Measurements from ENCODE around the gene AGRN. TPM values are rescaled to one million over a fixed set of nuclear protein-coding genes. Genes with fewer than 3 reads are reported as not detected.
A peak's percentile ranks its signal among the peaks of the same experiment; 100 is the strongest.

AGRN gene
- total RNA-seq, 1 donor from 2014 or later: 13.0 TPM

GRCh38 chr1:978069-978834, 41.7 kb upstream of the AGRN start:
- no peak for TF ChIP-seq CTCF (IDR thresholded peaks at IDR 0.05; ENCODE audit: borderline replicate concordance)
- Histone ChIP-seq H3K9me3 (replicated peaks) (no peaks in the 10 kb centered on the region), H3K4me1 (peaks cover 43% of the 10 kb centered on the region), H3K27ac (replicated peaks) (peak overlapping the region; percentile 97), H3K36me3 (peaks cover 17% of the 10 kb centered on the region), H3K4me3 (peak overlapping the region; percentile 74), H3K27me3 (ENCODE audit: low read depth) (peaks cover 52% of the 10 kb centered on the region)
- intact Hi-C loops (cut with micrococcal nuclease): no loop called here
- DNase-seq: no peak

- no peak for TF ChIP-seq CTCF (IDR thresholded peaks at IDR 0.05; ENCODE audit: borderline replicate concordance)
- intact Hi-C loops (cut with micrococcal nuclease): no loop called here
- Histone ChIP-seq H3K36me3 (peaks cover 17% of the 10 kb centered on the region), H3K27me3 (ENCODE audit: low read depth) (peaks cover 49% of the 10 kb centered on the region), H3K9me3 (replicated peaks) (no peaks in the 10 kb centered on the region), H3K4me3 (peak overlapping the region; percentile 74), H3K27ac (replicated peaks) (peak overlapping the region; percentile 97), H3K4me1 (peaks cover 52% of the 10 kb centered on the region)
- no peak for DNase-seq
Measured at GRCh38 chr1:978835-979743, 40.8 kb upstream of the AGRN start.

- peaks cover 56% of the 10 kb centered on the region for H3K4me1 ChIP-seq
- no peak for DNase-seq
- no peak for TF ChIP-seq CTCF (IDR thresholded peaks at IDR 0.05; ENCODE audit: borderline replicate concordance)
- peaks cover 43% of the 10 kb centered on the region for H3K27me3 ChIP-seq (ENCODE audit: low read depth)
- intact Hi-C loops (cut with micrococcal nuclease): loop anchor here (10.0 kb wide), 1 partner anchor 85 kb away; no protein-coding TSS in a partner anchor
- no peaks in the 10 kb centered on the region for H3K9me3 ChIP-seq (replicated peaks)
- H3K36me3 ChIP-seq: peaks cover 17% of the 10 kb centered on the region
- peak overlapping the region; percentile 74 for H3K4me3 ChIP-seq
- peak overlapping the region; percentile 97 for H3K27ac ChIP-seq (replicated peaks)
Measured at GRCh38 chr1:979744-980072, 40.2 kb upstream of the AGRN start.

- no peak for DNase-seq
- peaks cover 39% of the 10 kb centered on the region for H3K27me3 ChIP-seq (ENCODE audit: low read depth)
- intact Hi-C loops (cut with micrococcal nuclease): loop anchor here (10.0 kb wide), 1 partner anchor 85 kb away; no protein-coding TSS in a partner anchor
- peaks cover 17% of the 10 kb centered on the region for H3K36me3 ChIP-seq
- H3K27ac ChIP-seq (replicated peaks): peak overlapping the region; percentile 97
- H3K4me1 ChIP-seq: peaks cover 56% of the 10 kb centered on the region
- H3K4me3 ChIP-seq: peak overlapping the region; percentile 74
- no peak for TF ChIP-seq CTCF (IDR thresholded peaks at IDR 0.05; ENCODE audit: borderline replicate concordance)
- H3K9me3 ChIP-seq (replicated peaks): no peaks in the 10 kb centered on the region
Measured at GRCh38 chr1:980137-980571, 39.8 kb upstream of the AGRN start.

GRCh38 chr1:980602-981395, 39.1 kb upstream of the AGRN start:
- Histone ChIP-seq H3K27me3 (ENCODE audit: low read depth) (peaks cover 32% of the 10 kb centered on the region), H3K36me3 (peaks cover 17% of the 10 kb centered on the region), H3K4me1 (peaks cover 56% of the 10 kb centered on the region), H3K27ac (replicated peaks) (peak overlapping the region; percentile 97), H3K9me3 (replicated peaks) (no peaks in the 10 kb centered on the region), H3K4me3 (peak overlapping the region; percentile 74)
- intact Hi-C loops (cut with micrococcal nuclease): loop anchor here (10.0 kb wide), 1 partner anchor 84 kb away; no protein-coding TSS in a partner anchor
- TF ChIP-seq CTCF (IDR thresholded peaks at IDR 0.05; ENCODE audit: borderline replicate concordance): no peak
- peak; percentile 87 for DNase-seq
